GM12865 (cell line): ENCODE results near the gene OR2T35.
A peak's percentile ranks its signal among the peaks of the same experiment; 100 is the strongest.

Experiments used
- DNase-seq: peaks from one replicate; pipeline ENCODE4 v3.0.0; 2010; ENCODE audit warnings: low read depth
- H3K4me3 ChIP-seq: 2 replicates; pipeline ENCODE4 v1.5.1; 2011; ENCODE audit warnings: mild to moderate bottlenecking, low read depth, low read length, control low read depth
- CTCF ChIP-seq: IDR thresholded peaks from 2 replicates; pipeline ENCODE4 v1.5.1; 2011; ENCODE audit warnings: low read length, control low read depth, low read depth, inconsistent platforms; ENCODE audit not compliant: insufficient read depth; ENCODE audit errors: missing control alignments

The OR2T35 gene

GRCh38 chr1:248625166-248625565 is 19.9 kb downstream of the OR2T35 start:
- TF ChIP-seq CTCF, result no peak
- no peak for DNase-seq
- H3K4me3 ChIP-seq, result no peak overlapping the region

DNA sequence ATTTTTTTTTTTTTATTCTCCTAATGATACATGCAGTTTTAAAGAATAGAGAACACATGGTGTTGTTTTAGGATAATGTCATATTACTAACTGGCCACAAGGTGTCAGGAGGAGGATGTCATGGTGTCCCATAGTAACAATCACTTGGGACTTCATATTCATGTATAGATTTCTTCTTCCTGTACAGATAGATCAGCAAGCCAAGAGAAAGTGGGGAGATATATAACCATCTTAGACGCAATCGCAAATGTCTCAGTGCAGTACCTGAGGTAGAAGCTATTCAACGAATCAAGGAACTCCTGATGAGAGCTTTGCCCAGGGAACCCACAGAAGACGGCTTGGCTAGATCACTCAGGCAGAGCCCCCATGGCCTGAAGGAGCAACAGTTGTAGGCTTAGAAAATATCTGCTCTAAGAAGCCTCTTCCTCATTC is 22.5 kb downstream of the OR2T35 start:
- no peak overlapping the region for H3K4me3 ChIP-seq
- peak; percentile 82 for DNase-seq
- TF ChIP-seq CTCF, result peak; percentile 54

DNA sequence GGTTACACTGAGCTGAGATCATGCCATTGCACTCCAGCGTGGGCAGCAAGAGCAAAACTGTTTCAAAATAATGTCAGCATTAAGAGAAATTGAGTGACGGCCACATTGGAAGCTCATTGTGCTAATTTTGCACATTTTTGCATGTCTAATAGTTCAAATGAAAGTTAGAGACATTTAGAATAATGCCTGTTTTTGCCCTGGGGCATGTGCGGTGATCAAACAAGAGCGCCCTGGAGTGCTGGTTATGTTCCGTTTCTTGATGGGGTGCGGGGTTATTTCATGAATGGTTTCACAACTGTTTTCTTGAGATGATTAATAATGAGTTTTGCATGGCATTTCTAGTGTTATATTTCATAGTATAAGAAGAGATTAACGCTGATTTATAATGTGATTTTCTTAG is 23.3 kb downstream of the OR2T35 start:
- DNase-seq, result no peak
- no peak overlapping the region for H3K4me3 ChIP-seq
- no peak for TF ChIP-seq CTCF

GRCh38 chr1:248618878-248619277 is 26.2 kb downstream of the OR2T35 start:
- TF ChIP-seq CTCF, result peak; percentile 68
- DNase-seq, result peak; percentile 66
- no peak overlapping the region for H3K4me3 ChIP-seq

GRCh38 chr1:248618119-248618518 is 27.0 kb downstream of the OR2T35 start:
- no peak for TF ChIP-seq CTCF
- no peak overlapping the region for H3K4me3 ChIP-seq
- no peak for DNase-seq

- no peak for TF ChIP-seq CTCF
- DNase-seq, result peak; percentile 42
- H3K4me3 ChIP-seq, result no peak overlapping the region
Observed at GRCh38 chr1:248613742-248614141, 31.3 kb downstream of the OR2T35 start.

DNA sequence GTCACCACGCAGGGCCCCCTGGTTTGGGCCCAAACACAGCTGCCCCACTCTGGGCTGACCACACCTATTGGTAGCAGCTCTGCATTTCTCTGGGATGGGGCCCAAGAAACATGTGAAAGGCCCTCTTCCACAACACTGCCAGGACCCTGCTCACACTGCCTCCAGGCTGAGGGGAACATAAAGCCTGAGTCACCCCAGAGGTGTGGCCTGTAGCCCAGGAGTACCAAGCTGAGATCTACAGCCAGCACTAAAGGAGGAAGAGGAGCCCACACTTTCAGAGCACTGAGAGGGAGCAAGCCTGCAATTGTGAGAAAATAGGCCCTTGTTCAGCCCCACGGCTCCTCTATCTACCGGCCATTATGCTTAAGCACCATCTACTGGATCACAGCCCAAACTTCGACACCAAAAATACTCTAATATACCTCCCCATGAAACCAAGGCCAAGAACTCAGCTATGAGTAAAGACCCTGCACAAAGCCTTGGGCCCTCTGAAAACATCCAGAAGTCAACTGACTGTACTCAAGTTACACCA is 33.1 kb downstream of the OR2T35 start:
- peak; percentile 45 for DNase-seq
- TF ChIP-seq CTCF, result peak; percentile 11
- no peak overlapping the region for H3K4me3 ChIP-seq
